Gastrocnemius medialis (tissue), 4 donors: ENCODE results near the gene AFF1. TPM values are rescaled to one million over a fixed set of nuclear protein-coding genes. Genes with fewer than 3 reads are reported as not detected.

Experiments
- ATAC-seq, 2 donors: fragments of 150-250 bp; one replicate each; pipeline ENCODE4 v1.9.1; 2016
- DNase-seq, 2 donors: peaks; one replicate each; pipeline ENCODE4 v3.0.0-alpha.2; 2019
- H3K27ac ChIP-seq, 4 donors: fragments of 200-600 bp; sonication (generic); 1 replicate in 1 of 4; 2 replicates in 3 of 4; pipeline ENCODE4 v1.5.1; 2016 to 2018; ENCODE audit warnings: mild to moderate bottlenecking in 2 of 4, moderate library complexity in 1 of 4
- H3K27me3 ChIP-seq, 3 donors: fragments of 200-600 bp; sonication (generic) in 2 of 3; 1 replicate in 1 of 3; 2 replicates in 2 of 3; pipeline versions ENCODE4 v1.5.1 to v1.6.0; 2016 to 2019; ENCODE audit warnings: mild to moderate bottlenecking in 1 of 3, moderate library complexity in 1 of 3
- H3K36me3 ChIP-seq, 2 donors: fragments of 200-600 bp; sonication (generic) in 1 of 2; one replicate each; pipeline ENCODE4 v1.5.1; 2017 to 2018
- H3K4me1 ChIP-seq, 2 donors: fragments of 200-600 bp; sonication (generic) in 1 of 2; one replicate each; pipeline ENCODE4 v1.5.1; 2016 to 2017; ENCODE audit warnings: mild to moderate bottlenecking in 2 of 2
- H3K4me3 ChIP-seq, 4 donors: fragments of 200-600 bp; sonication (generic) in 3 of 4; 1 replicate in 1 of 4; 2 replicates in 3 of 4; pipeline ENCODE4 v1.5.1; 2016 to 2019; ENCODE audit warnings: mild to moderate bottlenecking in 2 of 4
- H3K9me3 ChIP-seq, 3 donors: fragments of 200-600 bp; sonication (generic) in 2 of 3; 1 replicate in 1 of 3; 2 replicates in 2 of 3; pipeline ENCODE4 v1.5.1; 2016 to 2019
- CTCF ChIP-seq, 5 experiments: fragments of 450-650 bp in 3 of 5; fragments of 200-600 bp in 2 of 5; sonication (generic) in 2 of 5; IDR thresholded peaks in 4 of 5; conservative IDR thresholded peaks in 1 of 5; 1 replicate in 4 of 5; 2 replicates in 1 of 5; pipeline ENCODE4 v1.5.1; 2016 to 2019; ENCODE audit warnings: antibody characterized with exemption in 5 of 5, mild to moderate bottlenecking in 3 of 5, moderate library complexity in 3 of 5
- POLR2A ChIP-seq, 2 donors: fragments of 450-650 bp; IDR thresholded peaks; one replicate each; pipeline ENCODE4 v1.6.1; 2017; ENCODE audit warnings: antibody characterized with exemption in 2 of 2, mild to moderate bottlenecking in 2 of 2, moderate library complexity in 2 of 2
- in situ Hi-C, 4 donors: fragments of 200-750 bp; cut with MboI; loops; one replicate each; pipeline versions ENCODE4 v1.15.0 to v1.8.0; 2017; ENCODE audit warnings: low sequenced_read_pairs in 4 of 4
- intact Hi-C: fragments of 100-400 bp; cut with DNase I; formaldehyde crosslinking; loops from one replicate; pipeline ENCODE4 v1.15.1; 2023; ENCODE audit warnings: low total_unique reads
- total RNA-seq, 4 donors: library from RNA; depleted of rRNA; stranded (reverse); fragments of >200 nt; gene quantifications; one replicate each; pipeline versions ENCODE4 v1.1.0 to v1.2.3, GENCODE V29; 2016

The AFF1 gene
- total RNA-seq = 100 to 1,000 TPM; 142 to 265 (median 197) TPM

DNA sequence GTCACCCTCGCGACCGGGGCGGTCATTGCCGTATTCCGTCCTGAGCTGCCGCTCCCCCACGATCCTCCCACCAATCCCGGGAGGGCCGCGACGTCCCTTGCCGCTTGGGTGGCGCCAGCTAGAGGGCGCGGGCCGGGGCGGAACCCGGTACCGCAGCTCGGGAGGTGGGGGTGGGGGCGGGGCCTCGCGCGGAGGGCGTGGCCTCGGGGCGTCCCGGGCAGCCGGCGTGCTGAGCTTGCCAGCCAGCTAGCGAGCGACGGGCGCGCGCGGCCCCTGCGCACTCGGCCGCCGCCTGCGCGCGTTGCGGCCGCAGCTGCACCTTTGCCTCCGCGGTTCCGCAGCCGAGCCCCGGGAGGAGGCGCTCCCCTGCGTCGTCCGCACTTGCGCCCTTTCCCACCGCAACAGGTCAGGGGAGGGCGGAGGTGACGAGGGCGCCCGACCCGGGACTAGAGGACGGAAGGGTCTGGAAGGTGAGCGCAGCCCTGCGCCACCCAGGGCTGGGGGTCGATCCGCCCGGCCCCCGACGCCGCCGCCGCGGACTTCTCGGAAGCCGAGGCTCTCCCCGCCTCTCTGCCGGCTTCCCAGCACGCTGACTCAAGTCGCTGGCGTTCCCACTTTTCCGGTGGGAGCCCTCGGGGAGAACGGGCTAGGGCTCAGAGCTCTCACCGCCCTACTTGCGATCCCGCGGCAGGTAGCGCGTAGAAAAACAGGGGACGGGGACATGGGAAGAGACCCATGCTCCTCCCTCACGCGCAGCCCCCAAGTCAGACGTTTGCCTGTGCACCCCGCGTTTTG, at the start of gene AFF1:
AFF1 (plus strand) TSS at position 241 of the 795 bp plus-strand sequence. CDS start 13,523 bp downstream, outside the sequence.
- in situ Hi-C loops = loop anchor here in 3 of 4 donors (5.0 to 10.0 kb wide), 3 partner anchors 67 to 72 kb away; no protein-coding TSS in a partner anchor
- DNase-seq = peak; percentile 92 to 96
- TF ChIP-seq CTCF (IDR thresholded peaks at IDR 0.05 in 4 of 5, conservative IDR thresholded peaks at IDR 0.05 in 1 of 5) (peak; percentile 7 to 87 (median 58)), POLR2A (IDR thresholded peaks at IDR 0.05) (peak; percentile 97)

DNA sequence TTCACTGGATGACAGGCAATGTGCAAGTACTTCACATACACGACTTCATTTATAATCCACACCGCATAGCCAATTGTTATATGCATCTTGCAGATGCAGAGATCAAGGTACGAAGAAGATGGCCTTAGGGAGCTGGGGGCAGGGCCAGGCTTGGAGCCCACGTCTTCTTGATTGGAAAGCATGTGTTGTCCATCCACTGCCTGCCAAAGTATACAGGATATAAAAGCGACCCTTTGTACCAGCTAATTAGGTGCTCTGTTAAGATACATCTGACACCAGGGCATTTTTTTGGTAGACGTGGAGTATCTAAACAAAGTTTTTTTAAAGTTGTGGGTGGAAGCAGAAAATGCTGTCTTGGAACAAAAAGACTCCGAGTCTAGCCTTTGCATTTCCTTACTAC, 44.0 kb upstream of the AFF1 start:
- Histone ChIP-seq H3K4me3 (no peak overlapping the region), H3K4me1 (peaks cover 0 to 3% of the 10 kb centered on the region in 2 donors), H3K27me3 (no peaks in the 10 kb centered on the region), H3K27ac (no peak overlapping the region), H3K9me3 (no peaks in the 10 kb centered on the region), H3K36me3 (no peaks in the 10 kb centered on the region)
- no peak for DNase-seq
- in situ Hi-C loops (no loop called here), intact Hi-C loops (loop anchor here (10.0 kb wide), 2 partner anchors 296 to 344 kb away; partner anchors contain the start of gene PTPN13)
- ATAC-seq = no peak
- no peak for TF ChIP-seq POLR2A (IDR thresholded peaks at IDR 0.05)
- no peak for TF ChIP-seq CTCF (IDR thresholded peaks at IDR 0.05 in 4 of 5, conservative IDR thresholded peaks at IDR 0.05 in 1 of 5)

More for the DNA sequence above, at the start of gene AFF1:
- intact Hi-C loops = loop anchor here (1.0 to 5.0 kb wide), 4 partner anchors 72 to 1587 kb away; partner anchors contain the start of genes KLHL8, PPM1K and PYURF
- peak within 1 kb of the TSS; percentile 93 to 99 (median 96) for H3K27ac ChIP-seq
- no peaks in the 10 kb centered on the region for H3K9me3 ChIP-seq
- H3K4me1 ChIP-seq = peaks cover 29 to 47% of the 10 kb centered on the region in 2 donors
- peak within 1 kb of the TSS; percentile 79 to 97 (median 82) for H3K4me3 ChIP-seq
- peaks cover 0 to 22% of the 10 kb centered on the region in 2 donors for H3K36me3 ChIP-seq
- ATAC-seq = peak; percentile 70 to 79
- no peaks in the 10 kb centered on the region for H3K27me3 ChIP-seq

GRCh38 chr4:86891762-86892635, 42.8 kb upstream of the AFF1 start, which contains the start of gene C4orf36:
Gene C4orf36, minus strand, starts transcription at chr4:86892422. Its CDS starts 902 bp downstream, at chr4:86891520.
- ATAC-seq (peak; percentile 40 to 58), DNase-seq (peak; percentile 15 to 30)
- H3K4me1 ChIP-seq = peaks cover 7 to 8% of the 10 kb centered on the region in 2 donors
- in situ Hi-C loops = no loop called here
- H3K27me3 ChIP-seq = no peaks in the 10 kb centered on the region
- TF ChIP-seq POLR2A (IDR thresholded peaks at IDR 0.05) (no peak), CTCF (IDR thresholded peaks at IDR 0.05 in 4 of 5, conservative IDR thresholded peaks at IDR 0.05 in 1 of 5) (no peak)
- no peaks in the 10 kb centered on the region for H3K9me3 ChIP-seq
- peak within 1 kb of the TSS; percentile 71 to 92 (median 84) for H3K4me3 ChIP-seq
- intact Hi-C loops = loop anchor here (10.0 kb wide), 2 partner anchors 297 to 343 kb away; partner anchors contain the start of gene PTPN13
- H3K27ac ChIP-seq = peak within 1 kb of the TSS in 3 of 4 donors; percentile 26 to 50 (median 36)
- no peaks in the 10 kb centered on the region for H3K36me3 ChIP-seq

DNA sequence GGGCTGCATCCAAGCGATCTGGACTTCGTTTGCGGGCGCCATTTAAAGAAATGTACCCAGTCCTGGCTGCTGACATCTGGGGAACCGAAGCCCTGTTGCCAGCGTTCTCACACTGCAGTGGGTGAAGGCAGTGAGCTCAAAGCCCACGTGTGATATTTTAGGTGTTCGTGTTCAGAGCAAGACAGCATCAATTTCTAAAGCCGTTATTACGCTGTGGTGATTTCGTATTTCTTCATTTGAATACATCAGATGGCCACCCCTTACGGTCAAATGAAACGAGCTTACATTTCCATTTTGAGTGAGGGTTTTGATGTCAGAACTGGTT, 42.2 kb upstream of the AFF1 start:
- no peaks in the 10 kb centered on the region for H3K27me3 ChIP-seq
- H3K4me3 ChIP-seq = peak overlapping the region; percentile 71 to 92 (median 84)
- H3K9me3 ChIP-seq = no peaks in the 10 kb centered on the region
- DNase-seq (no peak), ATAC-seq (no peak)
- H3K4me1 ChIP-seq = peaks cover 7 to 8% of the 10 kb centered on the region in 2 donors
- no peaks in the 10 kb centered on the region for H3K36me3 ChIP-seq
- H3K27ac ChIP-seq = peak overlapping the region in 2 of 4 donors; percentile 36 to 50
- TF ChIP-seq CTCF (IDR thresholded peaks at IDR 0.05 in 4 of 5, conservative IDR thresholded peaks at IDR 0.05 in 1 of 5) (no peak), POLR2A (IDR thresholded peaks at IDR 0.05) (no peak)
- in situ Hi-C loops (no loop called here), intact Hi-C loops (loop anchor here (10.0 kb wide), 2 partner anchors 298 to 342 kb away; partner anchors contain the start of gene PTPN13)
